SK-N-SH (cell line): ENCODE measurements around the gene UBE2D3. TPM values are rescaled to one million over a fixed set of nuclear protein-coding genes. Genes with fewer than 3 reads are reported as not detected.
"Not testable (repeated sequence)": the region's sequence is repeated elsewhere in the genome, so short reads cannot be mapped to it uniquely, and the experiment has no call there.

Source experiments
- CTCF ChIA-PET: fragments of 300-600, 350-600 bp; formaldehyde crosslinking; extraction: SDS; loops from one replicate; lab custom pipeline; 2021; lab: Yijun Ruan, JAX
- POLR2A ChIA-PET: fragments of 350-600 bp; sonication (Branson Sonifier 250); formaldehyde crosslinking; extraction: SDS; loops from one replicate; lab custom pipeline; 2020; ENCODE audit warnings: antibody characterized with exemption, inconsistent platforms; lab: Yijun Ruan, JAX
- DNase-seq: peaks from one replicate; pipeline ENCODE4 v3.0.0; 2012
- H2AFZ ChIP-seq: fragments of 200-600 bp; sonication (generic); 2 replicates; pipeline ENCODE4 v1.8.1; 2016; ENCODE audit warnings: antibody characterized with exemption, mild to moderate bottlenecking, low read depth
- H3F3A ChIP-seq: fragments of 200-600 bp; sonication (generic); replicated peaks from 2 replicates; pipeline ENCODE3; 2016; ENCODE audit warnings: antibody characterized with exemption, mild to moderate bottlenecking; ENCODE audit not compliant: insufficient read depth
- H3K27ac ChIP-seq, 2 experiments: fragments of 200-500 bp in 1 of 2; fragments of 200-600 bp in 1 of 2; sonication (Bioruptor generic) in 1 of 2; sonication (generic), shearing (Covaris generic) in 1 of 2; 2 replicates each; pipeline versions ENCODE4 v1.5.1 to v1.6.1; 2014 to 2016; ENCODE audit warnings: low read depth in 2 of 2, inconsistent platforms in 1 of 2, low read length in 1 of 2, mild to moderate bottlenecking in 1 of 2, mixed read lengths in 1 of 2
- H3K27me3 ChIP-seq: fragments of 200-600 bp; sonication (generic), shearing (Covaris generic); 2 replicates; pipeline ENCODE4 v1.6.1; 2016; ENCODE audit warnings: mixed run types; ENCODE audit not compliant: insufficient read depth
- H3K36me3 ChIP-seq, 2 experiments: fragments of 200-500 bp in 1 of 2; fragments of 200-600 bp in 1 of 2; sonication (Bioruptor generic) in 1 of 2; sonication (generic) in 1 of 2; replicated peaks in 1 of 2; 2 replicates each; pipeline versions ENCODE3 to v1.5.1; 2014 to 2016; ENCODE audit warnings: low read length in 1 of 2, mild to moderate bottlenecking in 1 of 2; ENCODE audit not compliant: insufficient read depth in 2 of 2, control insufficient read depth in 1 of 2
- H3K4me1 ChIP-seq, 2 experiments: fragments of 200-500 bp in 1 of 2; fragments of 200-600 bp in 1 of 2; sonication (Bioruptor generic) in 1 of 2; sonication (generic), shearing (Covaris generic) in 1 of 2; 2 replicates each; pipeline versions ENCODE4 v1.5.1 to v1.6.1; 2014 to 2016; ENCODE audit warnings: low read depth in 1 of 2, low read length in 1 of 2, mixed run types in 1 of 2; ENCODE audit not compliant: insufficient read depth in 2 of 2, control insufficient read depth in 1 of 2
- H3K4me2 ChIP-seq: fragments of 200-600 bp; sonication (generic), shearing (Covaris generic); 2 replicates; pipeline ENCODE4 v1.6.1; 2017; ENCODE audit warnings: mixed run types
- H3K4me3 ChIP-seq, 2 experiments: fragments of 200-500 bp in 1 of 2; fragments of 200-600 bp in 1 of 2; sonication (Bioruptor generic) in 1 of 2; sonication (generic), shearing (Covaris generic) in 1 of 2; 2 replicates each; pipeline versions ENCODE4 v1.5.1 to v1.8.1; 2014 to 2016; ENCODE audit warnings: low read depth in 2 of 2, inconsistent platforms in 1 of 2, low read length in 1 of 2, mild to moderate bottlenecking in 1 of 2, mixed read lengths in 1 of 2, moderate library complexity in 1 of 2
- H3K79me2 ChIP-seq: fragments of 200-600 bp; sonication (generic); 2 replicates; pipeline ENCODE4 v1.8.1; 2017; ENCODE audit warnings: mild to moderate bottlenecking; ENCODE audit not compliant: insufficient read depth
- H3K9ac ChIP-seq: fragments of 200-600 bp; sonication (generic); 2 replicates; pipeline ENCODE4 v1.6.1; 2017; ENCODE audit warnings: mixed run types
- H3K9me2 ChIP-seq: fragments of 200-600 bp; sonication (generic); 2 replicates; pipeline ENCODE4 v1.6.1; 2017; ENCODE audit warnings: mixed run types
- H3K9me3 ChIP-seq: fragments of 200-600 bp; sonication (generic); 2 replicates; pipeline ENCODE4 v1.6.1; 2017; ENCODE audit warnings: mixed run types, mild to moderate bottlenecking, moderate library complexity
- H4K20me1 ChIP-seq: fragments of 200-600 bp; sonication (generic); 2 replicates; pipeline ENCODE4 v1.6.1; 2017; ENCODE audit warnings: mild to moderate bottlenecking, mixed run types; ENCODE audit not compliant: insufficient read depth
- CHD2 ChIP-seq: fragments of 150-350 bp; IDR thresholded peaks from 2 replicates; pipeline ENCODE4 v1.6.1; 2018; ENCODE audit warnings: low read length; ENCODE audit not compliant: partially characterized antibody
- CTCF ChIP-seq: fragments of 200-600 bp; sonication (generic); IDR thresholded peaks from 2 replicates; pipeline ENCODE4 v1.6.1; 2017; ENCODE audit warnings: antibody characterized with exemption, mild to moderate bottlenecking, moderate library complexity
- ELF1 ChIP-seq: IDR thresholded peaks from 2 replicates; pipeline ENCODE4 v1.4.0; 2012
- EP300 ChIP-seq, 2 experiments: IDR thresholded peaks; 2 replicates each; pipeline versions ENCODE4 v1.4.0 to v1.6.1; 2012; ENCODE audit warnings: borderline replicate concordance in 1 of 2, low read depth in 1 of 2, low read length in 1 of 2
- EZH2phosphoT487 ChIP-seq: fragments of 200-600 bp; sonication (generic); IDR thresholded peaks from 2 replicates; pipeline ENCODE4 v1.6.1; 2017; ENCODE audit warnings: low read depth, mixed run types, mild to moderate bottlenecking, antibody characterized with exemption, moderate library complexity, borderline replicate concordance
- FOXM1 ChIP-seq: IDR thresholded peaks from 2 replicates; pipeline ENCODE4 v1.4.0; 2012; ENCODE audit warnings: low read depth, mild to moderate bottlenecking
- JUND ChIP-seq: IDR thresholded peaks from 2 replicates; pipeline ENCODE4 v1.4.0; 2012
- MAX ChIP-seq: IDR thresholded peaks from 2 replicates; pipeline ENCODE4 v1.4.0; 2012; ENCODE audit warnings: low read depth
- MXI1 ChIP-seq: IDR thresholded peaks from 2 replicates; pipeline ENCODE4 v1.6.1; 2012; ENCODE audit warnings: mild to moderate bottlenecking, low read depth, low read length, improper control_type of control experiment
- NRF1 ChIP-seq: IDR thresholded peaks from 2 replicates; pipeline ENCODE4 v1.6.1; 2012; ENCODE audit warnings: low read depth, mild to moderate bottlenecking, low read length
- RAD21 ChIP-seq: IDR thresholded peaks from 2 replicates; pipeline ENCODE4 v1.6.1; 2012; ENCODE audit warnings: mild to moderate bottlenecking, low read length
- RCOR1 ChIP-seq: fragments of 150-350 bp; IDR thresholded peaks from 2 replicates; pipeline ENCODE4 v1.6.1; 2017; ENCODE audit warnings: antibody characterized with exemption, low read length
- RFX5 ChIP-seq: IDR thresholded peaks from 2 replicates; pipeline ENCODE4 v1.6.1; 2012; ENCODE audit warnings: mild to moderate bottlenecking, improper control_type of control experiment, low read length
- RXRA ChIP-seq: IDR thresholded peaks from 2 replicates; pipeline ENCODE4 v1.4.0; 2012; ENCODE audit warnings: low read depth, mild to moderate bottlenecking, borderline replicate concordance
- SIN3A ChIP-seq: IDR thresholded peaks from 2 replicates; pipeline ENCODE4 v1.6.1; 2012; ENCODE audit warnings: low read depth, mild to moderate bottlenecking, low read length, moderate library complexity, borderline replicate concordance
- USF1 ChIP-seq: IDR thresholded peaks from 2 replicates; pipeline ENCODE4 v1.4.0; 2012; ENCODE audit warnings: low read depth, borderline replicate concordance
- USF2 ChIP-seq: fragments of 150-350 bp; IDR thresholded peaks from 2 replicates; pipeline ENCODE4 v1.6.1; 2017; ENCODE audit warnings: antibody characterized with exemption, low read length, low read depth, borderline replicate concordance
- YY1 ChIP-seq: IDR thresholded peaks from 2 replicates; pipeline ENCODE4 v1.4.0; 2012; ENCODE audit warnings: low read depth, mild to moderate bottlenecking
- ZBTB33 ChIP-seq: IDR thresholded peaks from 2 replicates; pipeline ENCODE4 v1.4.0; 2012; ENCODE audit warnings: low read depth, borderline replicate concordance
- WGBS: methylation state at CpG from one replicate; pipeline ENCODE4 v1.1.6; 2017; ENCODE audit warnings: low lambda C conversion rate; 5-methylcytosine and 5-hydroxymethylcytosine counted together
- polyA plus RNA-seq, 3 experiments: library from polyadenylated mRNA; depleted of rRNA; stranded (reverse); fragments of >200 nt; gene quantifications; 2 replicates each; pipeline ENCODE4 v1.2.3, GENCODE V29; 2012

The UBE2D3 gene
- polyA plus RNA-seq, 1 of the 3 experiments (the other 2 are of a cell fraction) = 216 TPM

GRCh38 chr4:102867278-102868152 lies 40.2 kb upstream of the UBE2D3 start:
- H3F3A ChIP-seq = peaks cover 6% of the 10 kb centered on the region
- peak overlapping the region in 1 of 2 experiments; percentile 89; a peak in 2 of 4 replicates for H3K27ac ChIP-seq
- ChIA-PET CTCF (interaction anchor here (0.6 kb wide), 1 partner anchor 38 kb away, joined by 4 read pairs; no protein-coding TSS in a partner anchor), POLR2A (interaction anchor here (0.6 to 2.9 kb wide), 3 partner anchors 41 to 323 kb away, joined by 3 to 85 read pairs (median 3); partner anchors contain the start of gene UBE2D3)
- H3K9me3 ChIP-seq = no peaks in the 10 kb centered on the region
- DNase-seq = no peak
- H3K36me3 ChIP-seq = no peaks in the 10 kb centered on the region
- TF ChIP-seq RXRA (no peak), EZH2phosphoT487 (no peak), MXI1 (no peak), FOXM1 (no peak), CTCF (no peak), EP300 (IDR thresholded peaks at IDR 0.05; ENCODE audit: borderline replicate concordance in 1 of 2, low read depth in 1 of 2, low read length in 1 of 2) (no peak), SIN3A (no peak), RFX5 (no peak), ELF1 (no peak), YY1 (no peak), CHD2 (no peak), USF2 (no peak), ZBTB33 (no peak), USF1 (no peak), RAD21 (no peak), RCOR1 (no peak), MAX (no peak), NRF1 (no peak), JUND (no peak)
- no peaks in the 10 kb centered on the region for H3K27me3 ChIP-seq
- peak overlapping the region; percentile 68 to 70 for H3K4me3 ChIP-seq
- peaks cover 78% of the 10 kb centered on the region for H3K79me2 ChIP-seq
- H2AFZ ChIP-seq = peak overlapping the region; percentile 92
- 70% methylated on average over 12 of the region's 12 CpGs for WGBS
- peak overlapping the region; percentile 84 for H3K4me2 ChIP-seq
- peak overlapping the region; percentile 73; the same call in 1 of the 2 replicates for H3K9ac ChIP-seq
- no peaks in the 10 kb centered on the region for H3K9me2 ChIP-seq
- peaks cover 9 to 10% of the 10 kb centered on the region in 2 experiments; a peak in 3 of 4 replicates for H3K4me1 ChIP-seq
- H4K20me1 ChIP-seq = no peaks in the 10 kb centered on the region

- H3F3A ChIP-seq, POLR2A ChIA-PET, H4K20me1 ChIP-seq, H3K9me2 ChIP-seq, H3K27me3 ChIP-seq, H3K36me3 ChIP-seq, H3K9ac ChIP-seq, H3K9me3 ChIP-seq, H2AFZ ChIP-seq, H3K27ac ChIP-seq, H3K4me3 ChIP-seq, CTCF ChIA-PET, H3K4me1 ChIP-seq, H3K4me2 ChIP-seq, DNase-seq: not testable (repeated sequence)
- peaks cover 58% of the 10 kb centered on the region for H3K79me2 ChIP-seq
- WGBS = 100% methylated on average over 5 of the region's 5 CpGs
Measured at GRCh38 chr4:102865327-102865726, 38.0 kb upstream of the UBE2D3 start.
